Erythroblast (primary cell): ENCODE measurements around the gene PHRF1.

Experiments
- GATA1 ChIP-seq: IDR thresholded peaks from 2 replicates; pipeline ENCODE4 v1.6.1; 2011; ENCODE audit warnings: low read depth, mild to moderate bottlenecking, control low read depth, low read length, moderate library complexity
- POLR2A ChIP-seq: IDR thresholded peaks from 2 replicates; pipeline ENCODE4 v1.6.1; 2011; ENCODE audit warnings: mild to moderate bottlenecking, low read length

DNA sequence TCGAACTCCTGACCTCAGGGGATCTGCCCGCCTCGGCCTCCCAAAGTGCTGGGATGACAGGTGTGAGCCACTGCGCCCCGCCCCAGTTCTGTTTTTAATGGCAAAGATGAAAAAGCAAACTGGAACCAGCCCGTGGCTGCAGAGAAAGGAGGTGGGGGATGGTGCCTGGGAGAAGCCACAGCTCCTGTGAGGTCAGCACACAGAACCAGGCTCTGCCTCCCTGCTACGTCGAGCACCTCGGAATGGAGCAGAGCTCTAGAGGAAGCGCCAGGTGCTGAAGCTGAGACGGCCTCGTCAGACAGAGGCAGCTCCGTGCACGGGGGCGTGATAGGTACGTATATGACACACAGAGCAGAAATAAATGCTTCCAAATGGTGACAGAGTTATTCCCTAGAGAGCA, 69.3 kb downstream of the PHRF1 start:
- TF ChIP-seq POLR2A (no peak), GATA1 (no peak)
